ENCODE measurements around the gene GRN. TPM values are rescaled to one million over a fixed set of nuclear protein-coding genes. Genes with fewer than 3 reads are reported as not detected.

The GRN gene
- total and polyA plus RNA-seq, 2 of the 13 experiments (the other 11 are each of a cell fraction or from before 2014, with no cell fraction given), result 86.6 to 143 TPM

DNA sequence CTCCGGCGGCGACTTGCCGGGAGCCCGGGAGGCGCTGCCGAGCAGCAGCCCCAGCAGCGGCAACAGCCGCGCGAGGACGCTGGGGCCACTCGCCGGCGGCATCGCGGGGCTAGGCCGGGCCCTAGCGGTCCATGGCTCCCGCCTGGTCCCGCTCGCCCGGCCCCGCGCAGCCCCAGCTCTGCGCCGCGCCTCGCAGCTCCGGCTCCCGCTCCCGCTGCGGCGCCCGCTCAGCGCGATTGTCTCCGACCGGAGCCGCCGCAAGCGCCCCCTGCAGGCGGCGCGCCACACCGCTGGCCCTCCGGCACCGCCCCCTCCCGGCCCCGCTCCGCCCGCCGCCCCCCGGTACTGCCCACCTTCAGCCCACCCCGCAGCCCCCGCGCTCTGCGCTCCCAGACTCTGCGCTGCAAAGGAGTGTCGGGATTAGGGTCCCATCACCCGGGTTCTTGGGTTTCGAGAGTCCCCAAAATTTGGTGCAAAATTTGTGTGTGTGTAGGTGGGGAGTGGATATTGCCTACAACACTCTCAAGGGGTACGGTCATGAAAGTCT lies 18.6 kb downstream of the GRN start, which contains the start of gene FAM171A2 (continued):
- TF ChIP-seq ZBTB14 (CRISPR knock-in tag; IDR thresholded peaks at IDR 0.05) (no peak), TEF (CRISPR knock-in tag; IDR thresholded peaks at IDR 0.05) (no peak), ZMYM2 (CRISPR knock-in tag; IDR thresholded peaks at IDR 0.05) (no peak), CENPT (CRISPR knock-in tag; IDR thresholded peaks at IDR 0.05; ENCODE audit: low read depth) (0 out of 2 replicates have a peak, but pooled peaks have one; percentile 46), POGK (CRISPR knock-in tag; conservative IDR thresholded peaks at IDR 0.05) (0 out of 2 replicates have a peak, but pooled peaks have one; percentile 36), ZSCAN21 (CRISPR knock-in tag; IDR thresholded peaks at IDR 0.05; ENCODE audit: borderline replicate concordance) (peak; percentile 71; the same call in 1 of the 2 replicates), ARNT2 (CRISPR knock-in tag; IDR thresholded peaks at IDR 0.05; ENCODE audit: low read depth) (peak; percentile 88; the same call in 1 of the 2 replicates), NCOA2 (CRISPR knock-in tag; IDR thresholded peaks at IDR 0.05) (no peak), ASH2L (IDR thresholded peaks at IDR 0.05; ENCODE audit: insufficient read length, low read depth, low read length) (no peak), CTCF (CRISPR knock-in tag; IDR thresholded peaks at IDR 0.05) (peak; percentile 68), ZNF75D (CRISPR knock-in tag; IDR thresholded peaks at IDR 0.05; ENCODE audit: borderline replicate concordance) (no peak), MIXL1 (CRISPR knock-in tag; IDR thresholded peaks at IDR 0.05) (no peak), PHF21A (CRISPR knock-in tag; IDR thresholded peaks at IDR 0.05) (no peak), ZNF687 (CRISPR knock-in tag; IDR thresholded peaks at IDR 0.05) (peak; percentile 70; the same call in 1 of the 2 replicates), HNRNPL (IDR thresholded peaks at IDR 0.05; ENCODE audit: low read depth, low read length) (no peak), SCMH1 (CRISPR knock-in tag; IDR thresholded peaks at IDR 0.05; ENCODE audit: borderline replicate concordance) (no peak), CC2D1A (CRISPR knock-in tag; IDR thresholded peaks at IDR 0.05) (no peak), CENPX (CRISPR knock-in tag; IDR thresholded peaks at IDR 0.05) (no peak), ZNF451 (CRISPR knock-in tag; IDR thresholded peaks at IDR 0.05) (no peak)
- TF ChIP-seq, protein P1, sequence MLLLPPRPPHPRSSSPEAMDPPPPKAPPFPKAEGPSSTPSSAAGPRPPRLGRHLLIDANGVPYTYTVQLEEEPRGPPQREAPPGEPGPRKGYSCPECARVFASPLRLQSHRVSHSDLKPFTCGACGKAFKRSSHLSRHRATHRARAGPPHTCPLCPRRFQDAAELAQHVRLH (CRISPR knock-in tag; IDR thresholded peaks at IDR 0.05; ENCODE audit: borderline replicate concordance, low read depth), result no peak
